ENCODE data around the gene AZIN2.

AZIN2 gene

GRCh38 chr1:33151116-33151515, 70.2 kb downstream of the AZIN2 start:
- H3K36me3 ChIP-seq (ENCODE audit: insufficient read depth, low read length): no peaks in the 10 kb centered on the region
- no peak overlapping the region for H3K27ac ChIP-seq (ENCODE audit: low read depth, low read length, poor library complexity, severe bottlenecking)
- no peak for TF ChIP-seq EZH2 (IDR thresholded peaks at IDR 0.05; ENCODE audit: borderline replicate concordance, low read length)
- no peak for TF ChIP-seq CTCF (IDR thresholded peaks at IDR 0.05; ENCODE audit: low read length)
- no peak overlapping the region for H3K4me3 ChIP-seq (ENCODE audit: low read depth, low read length, poor library complexity, severe bottlenecking)
- no peaks in the 10 kb centered on the region for H3K9me2 ChIP-seq (ENCODE audit: low read depth, low read length)
- no peak overlapping the region for H3K4me2 ChIP-seq (ENCODE audit: low read length)
- H3F3A ChIP-seq (ENCODE audit: insufficient read depth, low read length): no peaks in the 10 kb centered on the region
- H3K4me1 ChIP-seq (ENCODE audit: insufficient read depth, low read length, severe bottlenecking): no peaks in the 10 kb centered on the region
- H3K9ac ChIP-seq (ENCODE audit: low read length): no peak overlapping the region
- no peaks in the 10 kb centered on the region for H3K79me2 ChIP-seq (ENCODE audit: insufficient read depth, low read length)
- H3K27me3 ChIP-seq (ENCODE audit: insufficient read depth, low read length): no peaks in the 10 kb centered on the region
- no peak overlapping the region for H2AFZ ChIP-seq (ENCODE audit: low read length)
- H3K9me3 ChIP-seq (ENCODE audit: low read length): no peaks in the 10 kb centered on the region
- H4K20me1 ChIP-seq (ENCODE audit: insufficient read depth, low read length): no peaks in the 10 kb centered on the region

DNA sequence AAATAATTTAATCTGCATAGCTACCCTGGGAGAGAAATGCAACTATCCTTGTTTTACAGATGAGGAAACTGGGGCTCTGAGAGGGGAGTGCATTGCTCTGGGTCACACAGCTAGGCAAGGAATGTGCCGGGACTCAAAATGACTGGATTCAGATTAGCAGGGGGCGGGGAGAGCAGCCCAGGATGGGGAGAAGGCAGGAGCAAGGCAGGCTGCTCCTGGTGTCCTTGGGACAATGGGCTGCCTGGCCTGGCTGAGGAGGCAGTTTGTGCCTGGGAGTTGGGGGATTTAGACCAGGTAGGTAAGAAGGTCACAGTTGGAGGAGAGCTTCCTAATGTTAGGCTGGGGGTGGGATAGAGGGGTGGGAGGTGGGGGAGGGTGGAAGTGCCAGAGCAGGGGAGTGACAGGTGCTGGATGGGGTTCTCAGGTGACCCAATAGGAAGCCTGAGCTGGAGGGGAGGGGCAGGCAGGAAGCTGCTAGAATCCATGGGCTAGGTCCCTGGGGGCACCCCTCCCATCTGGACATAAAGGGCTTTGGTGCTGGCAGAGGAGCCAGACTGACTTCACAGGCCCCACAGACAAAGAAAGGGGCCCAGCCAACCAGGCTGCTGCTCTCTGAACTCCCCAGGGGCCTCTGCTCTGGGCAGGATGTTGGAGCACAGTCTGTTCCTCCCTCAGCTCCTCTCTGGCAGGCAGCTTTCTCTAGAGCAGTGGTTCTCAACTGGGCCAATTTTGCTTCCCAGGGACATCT, 71.9 kb downstream of the AZIN2 start:
- Histone ChIP-seq H4K20me1 (ENCODE audit: insufficient read depth, low read length) (no peaks in the 10 kb centered on the region), H3K4me1 (ENCODE audit: insufficient read depth, low read length, severe bottlenecking) (no peaks in the 10 kb centered on the region), H3K9me3 (ENCODE audit: low read length) (no peaks in the 10 kb centered on the region), H3K4me3 (ENCODE audit: low read depth, low read length, poor library complexity, severe bottlenecking) (no peak overlapping the region), H3K27ac (ENCODE audit: low read depth, low read length, poor library complexity, severe bottlenecking) (no peak overlapping the region), H3K79me2 (ENCODE audit: insufficient read depth, low read length) (no peaks in the 10 kb centered on the region), H3K4me2 (ENCODE audit: low read length) (no peak overlapping the region), H3K27me3 (ENCODE audit: insufficient read depth, low read length) (no peaks in the 10 kb centered on the region), H3K36me3 (ENCODE audit: insufficient read depth, low read length) (no peaks in the 10 kb centered on the region), H3F3A (ENCODE audit: insufficient read depth, low read length) (no peaks in the 10 kb centered on the region), H2AFZ (ENCODE audit: low read length) (no peak overlapping the region), H3K9ac (ENCODE audit: low read length) (no peak overlapping the region), H3K9me2 (ENCODE audit: low read depth, low read length) (no peaks in the 10 kb centered on the region)
- TF ChIP-seq CTCF (IDR thresholded peaks at IDR 0.05; ENCODE audit: low read length): no peak
- TF ChIP-seq EZH2 (IDR thresholded peaks at IDR 0.05; ENCODE audit: borderline replicate concordance, low read length): no peak

GRCh38 chr1:33153650-33154049, 72.7 kb downstream of the AZIN2 start:
- Histone ChIP-seq H3F3A (ENCODE audit: insufficient read depth, low read length) (no peaks in the 10 kb centered on the region), H3K79me2 (ENCODE audit: insufficient read depth, low read length) (no peaks in the 10 kb centered on the region), H3K27me3 (ENCODE audit: insufficient read depth, low read length) (no peaks in the 10 kb centered on the region), H3K4me3 (ENCODE audit: low read depth, low read length, poor library complexity, severe bottlenecking) (no peak overlapping the region), H4K20me1 (ENCODE audit: insufficient read depth, low read length) (no peaks in the 10 kb centered on the region), H3K9me2 (ENCODE audit: low read depth, low read length) (no peaks in the 10 kb centered on the region), H3K9me3 (ENCODE audit: low read length) (no peaks in the 10 kb centered on the region), H3K9ac (ENCODE audit: low read length) (no peak overlapping the region), H2AFZ (ENCODE audit: low read length) (no peak overlapping the region), H3K27ac (ENCODE audit: low read depth, low read length, poor library complexity, severe bottlenecking) (no peak overlapping the region), H3K36me3 (ENCODE audit: insufficient read depth, low read length) (0 out of 2 replicates have a peak, but pooled peaks cover 2% of the 10 kb centered on the region), H3K4me2 (ENCODE audit: low read length) (no peak overlapping the region), H3K4me1 (ENCODE audit: insufficient read depth, low read length, severe bottlenecking) (no peaks in the 10 kb centered on the region)
- TF ChIP-seq EZH2 (IDR thresholded peaks at IDR 0.05; ENCODE audit: borderline replicate concordance, low read length) (no peak), CTCF (IDR thresholded peaks at IDR 0.05; ENCODE audit: low read length) (no peak)
